Naive thymus-derived CD8-positive, alpha-beta T cell (primary cell): Measurements from ENCODE around the gene IFFO2. TPM values are rescaled to one million over a fixed set of nuclear protein-coding genes. Genes with fewer than 3 reads are reported as not detected.

Experiments used
- ATAC-seq, 2 donors: fragments of 150-1000 bp; cut with Tn5 transposase in 1 of 2; sonication (Bioruptor Pico), chemical (Tn5 transposase) in 1 of 2; 1 replicate in 1 of 2; 2 replicates in 1 of 2; pipeline ENCODE4 v1.10.0; 2021; ENCODE audit warnings: mild to moderate bottlenecking in 2 of 2, moderate library complexity in 2 of 2
- POLR2A ChIA-PET: fragments of 350-600 bp; sonication (Branson Sonifier 250); formaldehyde crosslinking; loops from one replicate; lab custom pipeline; 2021; ENCODE audit warnings: antibody characterized with exemption; lab: Charles Lee
- DNase-seq, 10 donors: peaks; one replicate each; pipeline versions ENCODE4 v3.0.0 to v3.0.0-alpha.2; 2020 to 2022
- H3K27ac Mint-ChIP-seq, 10 donors: one replicate each; pipeline ENCODE4 v1.8.0; 2020 to 2022; ENCODE audit warnings: mild to moderate bottlenecking in 10 of 10, mixed read lengths in 10 of 10, moderate library complexity in 4 of 10, inconsistent platforms in 1 of 10
- H3K27me3 Mint-ChIP-seq, 5 donors: one replicate each; pipeline ENCODE4 v1.8.0; 2021 to 2022; ENCODE audit warnings: mixed read lengths in 5 of 5
- H3K36me3 Mint-ChIP-seq, 3 donors: one replicate each; pipeline ENCODE4 v1.8.0; 2020 to 2022; ENCODE audit warnings: mixed read lengths in 3 of 3, mild to moderate bottlenecking in 2 of 3, inconsistent platforms in 1 of 3
- H3K4me1 Mint-ChIP-seq, 4 donors: one replicate each; pipeline ENCODE4 v1.8.0; 2021 to 2022; ENCODE audit warnings: mixed read lengths in 4 of 4
- H3K4me3 Mint-ChIP-seq, 10 donors: one replicate each; pipeline ENCODE4 v1.8.0; 2020 to 2022; ENCODE audit warnings: mild to moderate bottlenecking in 10 of 10, mixed read lengths in 10 of 10, moderate library complexity in 6 of 10, inconsistent platforms in 1 of 10
- H3K9me3 Mint-ChIP-seq, 9 donors: one replicate each; pipeline ENCODE4 v1.8.0; 2020 to 2022; ENCODE audit warnings: mixed read lengths in 9 of 9, mild to moderate bottlenecking in 3 of 9, inconsistent platforms in 1 of 9, moderate library complexity in 1 of 9
- polyA plus RNA-seq, 3 donors: library from polyadenylated mRNA; unstranded; fragments of 300-500 nt; fragmentation: Illumina TruSeq; gene quantifications; one replicate each; pipeline ENCODE4 v1.2.3, GENCODE V29; 2021
- total RNA-seq, 8 experiments: library from RNA in 2 of 8; stranded (reverse) in 2 of 8; gene quantifications; one replicate each; pipeline ENCODE4 v1.2.3 and lab custom pipeline; 2021 to 2026

IFFO2 gene
- total and polyA plus RNA-seq, 5 experiments from 2014 or later = 1.6 to 30.7 (median 4.4) TPM

DNA sequence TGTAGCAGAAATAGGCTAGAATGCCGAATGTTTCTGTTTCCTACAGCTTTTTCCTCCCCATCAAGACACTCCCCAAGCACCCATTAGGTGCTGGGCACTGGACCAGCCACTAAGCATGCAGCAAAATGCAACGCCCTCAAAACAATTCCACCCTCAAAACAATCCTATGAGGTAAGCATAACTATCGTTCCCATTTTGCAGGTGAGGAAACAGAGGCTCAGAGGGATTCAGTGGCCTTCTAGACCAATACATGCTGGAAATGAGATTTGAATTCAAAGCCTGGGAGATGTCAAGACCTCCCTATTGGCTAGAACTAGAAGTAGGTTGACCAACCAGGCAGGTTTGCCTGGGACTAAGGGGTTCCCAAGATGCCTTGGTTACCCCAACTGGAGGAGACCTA lies 43.9 kb downstream of the IFFO2 start:
- no peaks in the 10 kb centered on the region for H3K9me3 Mint-ChIP-seq
- H3K27me3 Mint-ChIP-seq = no peaks in the 10 kb centered on the region
- no peak for ATAC-seq
- H3K27ac Mint-ChIP-seq = peak overlapping the region in 1 of 10 donors; percentile 11
- peaks cover 0 to 78% (median 8%) of the 10 kb centered on the region in 3 donors for H3K36me3 Mint-ChIP-seq
- H3K4me1 Mint-ChIP-seq = peaks cover 6 to 25% (median 15%) of the 10 kb centered on the region in 4 donors
- POLR2A ChIA-PET = interaction anchor here (0.8 to 4.8 kb wide), 6 partner anchors 10 to 188 kb away, joined by 3 to 28 read pairs (median 4); no protein-coding TSS in a partner anchor
- no peak for DNase-seq
- H3K4me3 Mint-ChIP-seq = no peak overlapping the region

DNA sequence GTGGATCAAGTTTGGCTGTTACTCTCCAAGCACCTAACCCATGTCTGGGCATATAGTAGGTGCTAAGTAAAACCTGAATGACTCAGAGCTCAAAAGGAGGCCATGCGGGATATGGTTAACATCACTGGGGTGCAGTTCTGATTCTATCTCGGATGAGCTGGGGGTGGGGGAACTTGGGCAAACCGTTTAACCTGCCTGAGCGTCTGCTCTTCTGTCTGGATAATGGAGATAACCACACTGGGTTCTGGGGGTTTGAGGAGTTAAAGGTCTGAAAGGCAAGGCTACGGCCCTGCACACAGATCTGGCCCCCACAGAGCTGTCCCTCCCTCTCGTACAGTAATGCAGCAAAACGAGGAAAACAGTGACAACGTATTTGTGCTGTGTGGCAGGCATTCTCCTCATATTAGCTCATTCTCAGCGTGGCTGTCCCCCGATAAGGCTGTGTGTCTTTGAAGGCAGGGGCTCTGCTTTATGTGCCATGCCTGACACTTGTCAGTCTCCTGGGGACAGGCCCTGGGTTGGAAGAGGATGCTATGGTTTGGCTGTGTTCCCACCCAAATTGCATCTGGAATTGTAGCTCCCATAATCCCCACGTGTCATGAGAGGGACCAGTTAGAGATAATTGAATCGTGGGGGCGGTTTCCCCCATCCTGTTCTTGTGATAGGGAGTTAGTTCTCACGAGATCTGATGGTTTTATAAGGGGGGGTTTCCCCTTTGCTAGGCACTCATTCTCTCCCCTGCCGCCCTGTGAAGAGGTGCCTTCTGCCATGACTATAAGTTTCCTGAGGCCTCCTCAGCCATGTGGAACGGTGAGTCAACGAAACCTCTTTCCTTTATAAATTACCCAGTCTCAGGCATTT lies 47.3 kb downstream of the IFFO2 start:
- no peaks in the 10 kb centered on the region for H3K27me3 Mint-ChIP-seq
- peaks cover 3 to 31% (median 16%) of the 10 kb centered on the region in 4 donors for H3K4me1 Mint-ChIP-seq
- peak overlapping the region in 1 of 10 donors; percentile 14 for H3K4me3 Mint-ChIP-seq
- POLR2A ChIA-PET = interaction anchor here (0.5 to 0.9 kb wide), 2 partner anchors 17 to 58 kb away, joined by 3 to 4 read pairs; no protein-coding TSS in a partner anchor
- ATAC-seq (no peak), DNase-seq (no peak)
- H3K36me3 Mint-ChIP-seq = peaks cover 0 to 60% (median 8%) of the 10 kb centered on the region in 3 donors
- H3K27ac Mint-ChIP-seq = peak overlapping the region in 5 of 10 donors; percentile 14 to 67 (median 52)
- H3K9me3 Mint-ChIP-seq = no peaks in the 10 kb centered on the region

DNA sequence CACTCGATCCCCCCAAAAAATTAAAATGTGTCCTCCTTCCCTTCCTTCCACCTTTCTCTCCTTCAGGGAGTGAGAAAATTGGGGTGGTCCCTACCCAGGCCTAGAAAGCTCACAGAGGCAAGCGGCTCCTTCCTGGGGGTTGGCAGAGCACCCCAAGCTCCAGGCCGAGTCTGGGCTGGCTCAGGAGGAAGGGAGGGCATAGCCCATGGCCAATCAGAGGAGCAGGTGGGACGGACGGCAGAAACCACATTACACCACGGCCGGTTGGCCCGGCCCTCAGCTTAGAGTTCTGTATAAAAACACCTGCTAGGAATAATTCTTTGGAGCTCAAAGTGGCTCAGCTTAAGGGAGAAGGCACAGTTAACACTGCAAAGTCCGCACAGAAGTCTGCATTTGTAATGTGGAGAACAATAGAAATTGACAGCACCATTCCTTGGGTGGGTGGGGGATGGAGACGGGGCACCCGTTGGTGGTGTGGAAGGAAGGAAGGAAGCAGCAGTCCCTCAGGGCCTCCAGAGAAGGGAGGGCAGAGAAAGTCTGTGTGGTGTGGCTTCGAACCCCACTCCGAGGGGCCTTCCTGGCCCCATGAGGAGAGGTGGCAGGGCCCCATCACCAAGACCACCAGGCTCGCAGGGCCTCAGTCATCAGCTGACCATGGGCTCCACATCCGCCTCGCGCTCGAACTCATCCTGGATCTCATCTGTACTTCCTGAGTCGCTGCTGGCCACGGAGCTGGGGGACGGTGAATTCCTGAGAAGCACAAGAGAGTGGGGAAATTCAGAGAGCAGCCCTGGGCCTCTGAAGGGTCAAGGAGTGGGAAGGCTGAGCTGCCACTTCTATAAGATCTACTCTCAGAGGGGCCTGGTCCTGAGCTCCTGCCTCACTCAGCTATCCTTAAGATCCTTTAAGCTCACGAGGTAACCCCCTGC lies 48.3 kb downstream of the IFFO2 start:
- POLR2A ChIA-PET = interaction anchor here (0.9 to 1.6 kb wide), 2 partner anchors 18 to 167 kb away, joined by 3 to 6 read pairs; no protein-coding TSS in a partner anchor
- H3K27me3 Mint-ChIP-seq = no peaks in the 10 kb centered on the region
- DNase-seq (no peak), ATAC-seq (no peak)
- H3K36me3 Mint-ChIP-seq = peaks cover 0 to 57% (median 8%) of the 10 kb centered on the region in 3 donors
- H3K4me3 Mint-ChIP-seq = peak overlapping the region in 1 of 10 donors; percentile 28
- no peaks in the 10 kb centered on the region for H3K9me3 Mint-ChIP-seq
- H3K4me1 Mint-ChIP-seq = peaks cover 6 to 36% (median 19%) of the 10 kb centered on the region in 4 donors
- peak overlapping the region in 8 of 10 donors; percentile 24 to 67 (median 55) for H3K27ac Mint-ChIP-seq

DNA sequence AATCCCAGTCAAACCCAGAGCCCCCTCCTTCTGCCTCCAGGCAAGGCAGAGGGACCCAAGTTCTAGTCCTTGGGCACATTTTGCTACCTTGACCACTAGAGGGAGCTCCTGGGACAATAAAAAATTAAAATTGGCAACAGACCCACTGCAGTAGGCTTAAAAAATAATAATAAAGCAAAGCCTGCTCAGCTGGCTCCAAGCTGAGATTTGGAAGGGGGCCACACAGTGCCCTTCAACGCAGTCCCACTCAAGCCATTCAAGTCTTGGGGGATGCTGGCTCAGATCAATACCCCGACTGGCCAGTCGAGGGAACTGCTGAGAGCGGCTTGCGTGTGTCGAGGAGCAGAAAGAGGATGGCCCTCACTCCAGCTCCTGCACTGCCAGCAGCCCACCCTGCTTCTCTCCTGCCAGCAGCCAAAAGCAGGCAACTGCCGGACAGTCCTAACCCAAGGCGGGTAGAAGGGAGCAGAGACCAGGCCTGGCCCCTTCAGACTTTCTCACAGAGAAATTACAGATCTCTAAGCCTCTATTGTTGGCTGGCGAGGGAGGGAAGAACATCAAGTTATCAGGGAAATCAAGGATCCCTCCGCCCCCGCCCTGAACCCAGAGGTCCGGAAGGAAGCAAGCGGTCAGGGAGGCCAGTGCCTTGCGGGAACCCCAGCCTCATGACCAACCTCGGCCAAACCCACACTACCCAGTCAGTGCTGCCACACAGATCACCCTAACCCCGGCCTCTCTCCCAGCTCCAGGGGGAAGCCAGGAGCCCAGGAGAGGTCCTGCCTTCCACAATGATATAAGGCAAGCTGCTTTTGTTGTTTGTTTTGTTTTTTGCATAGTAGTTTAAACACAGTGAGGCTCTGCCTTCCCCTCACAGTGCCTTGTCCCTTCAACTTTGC lies 49.2 kb downstream of the IFFO2 start:
- no peak overlapping the region for H3K4me3 Mint-ChIP-seq
- H3K36me3 Mint-ChIP-seq = peaks cover 0 to 50% (median 8%) of the 10 kb centered on the region in 3 donors
- H3K9me3 Mint-ChIP-seq = no peaks in the 10 kb centered on the region
- ATAC-seq (no peak), DNase-seq (peak in 9 of 10 donors; percentile 34 to 83 (median 67))
- POLR2A ChIA-PET = interaction anchor here (0.7 to 1.6 kb wide), 6 partner anchors 20 to 168 kb away, joined by 3 to 6 read pairs (median 4); no protein-coding TSS in a partner anchor
- peak overlapping the region in 7 of 10 donors; percentile 35 to 79 (median 58) for H3K27ac Mint-ChIP-seq
- peaks cover 4 to 36% (median 22%) of the 10 kb centered on the region in 4 donors for H3K4me1 Mint-ChIP-seq
- no peaks in the 10 kb centered on the region for H3K27me3 Mint-ChIP-seq

DNA sequence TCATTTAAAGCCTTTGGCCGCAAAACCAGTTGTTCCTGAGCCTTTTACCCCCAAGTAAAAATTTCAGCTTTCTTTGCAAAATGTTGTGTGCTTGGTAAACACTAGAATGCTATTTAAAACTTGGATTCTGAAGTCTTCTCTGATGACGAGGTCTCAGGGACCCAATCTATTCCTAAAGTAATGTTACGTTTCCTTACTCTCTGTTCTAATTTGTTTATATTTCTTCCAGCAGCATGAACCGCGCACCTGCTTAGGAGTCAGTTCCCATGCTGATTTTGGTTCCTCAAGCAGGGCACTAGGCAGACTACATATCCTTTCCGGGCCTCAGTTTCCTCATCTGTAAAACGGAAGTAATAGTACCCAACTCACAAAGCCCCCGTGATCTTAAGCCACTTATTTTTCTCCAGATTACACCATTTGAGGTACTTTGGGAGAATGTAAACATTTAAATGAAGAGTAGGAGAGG lies 53.2 kb downstream of the IFFO2 start:
- H3K36me3 Mint-ChIP-seq = peaks cover 0 to 15% (median 5%) of the 10 kb centered on the region in 3 donors
- DNase-seq = no peak
- H3K9me3 Mint-ChIP-seq = no peaks in the 10 kb centered on the region
- H3K4me1 Mint-ChIP-seq = peaks cover 15 to 61% (median 40%) of the 10 kb centered on the region in 4 donors
- H3K27me3 Mint-ChIP-seq = no peaks in the 10 kb centered on the region
- POLR2A ChIA-PET = interaction anchor here (1.2 to 2.2 kb wide), 8 partner anchors 10 to 170 kb away, joined by 3 to 17 read pairs (median 6); partner anchors contain the start of gene IFFO2
- H3K4me3 Mint-ChIP-seq = peak overlapping the region; percentile 88 to 95 (median 92)
- peak overlapping the region; percentile 82 to 99 (median 98) for H3K27ac Mint-ChIP-seq
- no peak for ATAC-seq

DNA sequence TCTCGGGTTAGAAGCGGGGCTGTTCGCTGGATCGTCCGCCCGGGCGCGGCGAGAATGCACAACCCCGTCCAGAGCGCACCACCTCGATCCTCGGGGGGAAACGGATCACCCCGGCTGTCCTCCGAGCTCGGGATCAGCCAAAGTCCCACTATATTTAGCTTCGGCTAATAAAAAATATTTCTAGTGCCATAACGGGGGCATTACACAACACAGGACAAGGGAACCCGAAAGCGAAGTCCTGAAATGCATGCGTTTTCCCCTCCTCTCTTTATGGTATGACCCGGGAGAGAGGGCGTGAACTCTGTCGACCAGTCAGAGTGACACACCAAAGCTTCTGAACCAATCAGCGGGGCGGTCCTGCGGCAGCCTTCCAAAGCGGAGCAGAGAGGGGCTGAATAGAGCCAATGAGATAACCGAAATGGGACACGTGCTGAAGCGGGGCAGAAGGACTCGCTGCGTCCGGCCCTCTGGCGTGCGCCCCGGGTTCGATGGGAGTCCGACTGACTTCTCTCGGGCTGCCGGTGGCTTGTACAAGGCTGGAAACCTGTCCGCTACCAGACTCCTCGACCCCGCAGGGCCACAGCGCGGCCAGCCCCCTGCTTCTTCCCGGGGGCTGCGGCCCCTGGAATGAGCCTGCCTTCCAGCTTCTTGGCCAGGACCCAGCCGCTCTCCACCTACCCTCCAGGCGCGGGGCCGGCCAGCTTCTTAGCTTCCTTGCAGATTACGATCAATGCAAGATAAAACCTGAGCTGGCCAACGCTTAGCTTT lies 53.8 kb downstream of the IFFO2 start, which contains the start of gene ALDH4A1:
TSS of gene ALDH4A1 (minus strand) at position 33 of the 768 bp plus-strand sequence. CDS start at position 1, 32 bp downstream.
- peak; percentile 77 to 97 (median 92) for DNase-seq
- H3K36me3 Mint-ChIP-seq = peaks cover 0 to 9% (median under 1%) of the 10 kb centered on the region in 3 donors
- H3K4me3 Mint-ChIP-seq = peak within 1 kb of the TSS; percentile 88 to 95 (median 92)
- no peaks in the 10 kb centered on the region for H3K27me3 Mint-ChIP-seq
- H3K27ac Mint-ChIP-seq = peak within 1 kb of the TSS; percentile 82 to 99 (median 98)
- H3K4me1 Mint-ChIP-seq = peaks cover 15 to 58% (median 37%) of the 10 kb centered on the region in 4 donors
- peak; percentile 96 to 98 for ATAC-seq
- POLR2A ChIA-PET = interaction anchor here (1.2 to 2.2 kb wide), 8 partner anchors 10 to 171 kb away, joined by 3 to 17 read pairs (median 6); partner anchors contain the start of gene IFFO2
- H3K9me3 Mint-ChIP-seq = no peaks in the 10 kb centered on the region

DNA sequence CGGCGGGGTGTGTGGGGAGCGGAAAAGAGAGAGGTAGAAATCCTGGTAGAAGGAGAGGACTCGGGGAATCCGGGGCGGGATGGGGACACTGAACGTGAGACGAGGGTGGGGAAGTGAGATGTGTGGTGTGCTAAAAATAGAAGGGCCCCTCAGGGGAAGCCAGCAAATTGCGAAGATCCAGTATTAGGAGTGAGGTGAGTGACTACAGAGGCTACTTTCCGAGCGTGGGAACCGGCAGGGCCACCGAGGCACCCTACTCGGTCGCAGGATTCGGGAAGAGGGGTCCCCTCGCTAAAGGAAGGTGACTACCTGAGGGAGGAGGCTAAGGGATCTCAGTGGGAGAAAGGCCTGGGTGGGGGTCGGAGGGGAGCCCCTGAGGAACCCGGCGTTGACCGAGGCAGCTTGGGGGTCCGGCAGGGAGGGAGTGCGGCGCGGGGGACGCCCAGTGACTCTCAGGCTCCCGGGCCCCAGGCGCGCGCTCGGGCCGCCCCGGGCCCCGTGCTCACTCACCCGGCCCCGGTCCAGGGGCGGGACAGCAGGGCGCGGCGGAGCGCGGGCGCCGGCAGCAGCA lies 54.4 kb downstream of the IFFO2 start:
- POLR2A ChIA-PET = interaction anchor here (1.2 to 2.2 kb wide), 6 partner anchors 25 to 172 kb away, joined by 3 to 17 read pairs (median 8); partner anchors contain the start of gene IFFO2
- Mint-ChIP-seq H3K27ac (peak overlapping the region; percentile 67 to 98 (median 94)), H3K4me1 (peaks cover 15 to 52% (median 32%) of the 10 kb centered on the region in 4 donors), H3K4me3 (peak overlapping the region; percentile 88 to 95 (median 92)), H3K27me3 (no peaks in the 10 kb centered on the region), H3K9me3 (no peaks in the 10 kb centered on the region), H3K36me3 (peaks cover 0 to 6% (median 0%) of the 10 kb centered on the region in 3 donors)
- DNase-seq (no peak), ATAC-seq (no peak)

DNA sequence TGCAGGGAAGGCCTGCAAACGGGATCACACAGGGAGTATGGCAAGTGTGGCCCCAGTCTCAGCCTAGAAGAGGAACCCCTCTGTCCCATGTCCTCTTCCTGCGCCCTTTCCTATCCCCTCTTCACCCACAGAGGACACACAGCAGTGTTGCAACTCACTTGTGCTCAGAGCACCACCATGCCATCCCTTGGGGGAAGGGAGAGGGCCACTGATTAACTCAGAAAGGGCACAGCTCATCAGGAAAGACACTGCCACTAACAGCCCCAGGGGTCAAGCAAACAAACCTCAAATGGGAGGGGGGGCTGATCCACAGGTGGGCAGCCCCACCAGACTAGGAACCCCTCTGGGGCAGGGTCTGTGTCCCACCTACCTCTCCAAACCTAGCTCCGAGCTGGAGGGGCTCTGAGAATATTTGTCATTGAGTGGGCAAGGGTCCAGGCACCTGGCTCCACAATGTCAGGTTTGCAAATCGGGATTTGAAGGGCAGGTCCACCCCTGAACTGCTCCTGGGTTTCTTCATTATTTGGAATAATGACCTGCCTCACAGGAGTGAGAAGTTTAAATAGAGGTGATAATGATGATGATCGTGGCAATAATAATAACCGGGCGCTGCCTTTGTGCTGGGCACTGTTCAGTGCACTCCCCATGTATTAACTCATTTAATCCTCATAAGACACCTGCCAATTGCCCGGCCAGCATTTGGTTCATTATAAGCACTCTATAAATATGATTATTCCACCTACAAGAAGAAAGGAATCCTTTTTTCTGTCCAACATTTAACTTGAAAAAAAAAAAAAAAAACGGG lies 55.1 kb downstream of the IFFO2 start:
- POLR2A ChIA-PET = interaction anchor here (1.5 kb wide), 1 partner anchor 172 kb away, joined by 15 read pairs; no protein-coding TSS in a partner anchor
- Mint-ChIP-seq H3K27ac (peak overlapping the region; percentile 67 to 96 (median 90)), H3K36me3 (no peaks in the 10 kb centered on the region), H3K4me3 (peak overlapping the region; percentile 88 to 95 (median 92)), H3K27me3 (no peaks in the 10 kb centered on the region), H3K9me3 (no peaks in the 10 kb centered on the region), H3K4me1 (peaks cover 15 to 47% (median 31%) of the 10 kb centered on the region in 4 donors)
- ATAC-seq (no peak), DNase-seq (no peak)

DNA sequence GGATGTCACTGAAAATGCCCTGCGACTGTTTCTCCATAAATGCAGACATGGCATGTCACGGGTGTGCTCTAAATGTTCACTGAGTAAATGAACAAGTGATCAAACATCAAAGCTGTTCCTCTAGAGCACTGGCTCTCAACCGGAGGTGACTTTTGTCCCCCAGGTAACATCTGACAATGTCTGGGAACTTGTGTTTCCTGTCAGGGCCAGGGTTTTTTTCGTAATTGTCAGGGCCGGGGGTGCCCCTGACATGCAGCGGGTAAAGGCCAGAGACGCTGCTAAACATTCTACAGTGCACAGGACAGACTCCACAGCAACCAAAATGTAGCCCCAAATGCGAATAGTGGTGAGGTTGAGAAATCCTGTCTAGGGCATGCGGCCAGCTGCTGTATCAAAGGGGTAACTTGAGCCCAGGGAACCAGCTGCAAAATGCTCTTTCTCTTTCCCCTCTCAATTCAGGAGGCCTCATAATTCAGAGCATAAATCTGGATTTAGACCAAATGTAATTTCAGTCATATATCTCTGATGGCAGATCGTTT lies 56.1 kb downstream of the IFFO2 start:
- peak overlapping the region in 4 of 10 donors; percentile 26 to 67 (median 49) for H3K27ac Mint-ChIP-seq
- H3K4me1 Mint-ChIP-seq = peaks cover 15 to 47% (median 31%) of the 10 kb centered on the region in 4 donors
- no peaks in the 10 kb centered on the region for H3K27me3 Mint-ChIP-seq
- POLR2A ChIA-PET = no interaction called here
- H3K9me3 Mint-ChIP-seq = no peaks in the 10 kb centered on the region
- DNase-seq (peak in 4 of 10 donors; percentile 10 to 30 (median 18)), ATAC-seq (no peak)
- no peaks in the 10 kb centered on the region for H3K36me3 Mint-ChIP-seq
- H3K4me3 Mint-ChIP-seq = peak overlapping the region in 9 of 10 donors; percentile 24 to 92 (median 47)
